Stimulated activated CD8-positive, alpha-beta memory T cell treated with anti-CD3 and anti-CD28 coated beads, Interleukin-4, amount 100 ng/mL, for 48 hours (primary cell): ENCODE data around the gene NKG7.
A peak's percentile ranks its signal among the peaks of the same experiment; 100 is the strongest.

Experiments used
- DNase-seq: peaks from one replicate; pipeline ENCODE4 v3.0.0-alpha.2; 2020

Gene NKG7

DNA sequence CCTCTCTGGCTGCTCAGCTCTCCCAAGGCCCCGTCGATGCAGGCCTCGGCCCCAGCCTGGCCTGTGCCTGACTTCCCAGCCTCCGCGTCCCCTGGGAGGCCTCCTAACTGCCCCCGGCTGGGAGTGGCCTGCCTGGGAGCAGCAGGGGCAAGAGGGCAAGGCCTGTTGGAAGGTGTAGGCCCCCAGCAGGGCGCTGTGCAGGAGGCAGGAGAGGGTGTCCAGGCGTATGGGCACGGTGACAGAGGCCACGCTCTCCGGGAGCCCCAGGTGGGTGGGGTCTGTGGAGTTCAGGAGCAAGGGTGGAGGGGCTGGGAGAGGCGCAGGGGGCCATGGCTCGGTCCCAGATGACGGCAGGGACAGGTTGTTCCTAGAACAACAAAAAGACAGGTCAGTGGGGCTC, 16.7 kb upstream of the NKG7 start:
- DNase-seq: no peak

DNA sequence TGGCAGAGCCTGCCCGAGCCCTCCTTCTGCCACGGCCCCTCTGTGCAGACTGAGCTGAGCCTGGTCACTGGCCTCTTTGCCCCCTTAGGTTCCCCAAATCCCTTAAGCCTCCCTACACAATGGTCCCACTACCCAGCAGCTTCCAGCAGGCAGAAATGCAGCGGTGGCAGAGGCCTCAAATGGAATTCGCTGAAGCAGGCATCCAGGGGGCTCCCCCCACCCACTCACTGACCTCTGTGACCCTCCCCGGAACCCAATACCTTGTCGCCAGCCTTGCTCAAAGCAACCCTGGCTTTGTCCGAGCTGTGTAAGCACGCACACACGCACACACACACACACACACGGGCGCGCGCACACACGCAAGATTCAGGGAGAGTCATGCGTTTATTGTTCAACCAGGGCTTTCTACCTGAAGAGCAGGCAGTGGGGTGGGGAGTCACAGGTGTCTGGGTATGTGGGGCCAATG, 15.5 kb upstream of the NKG7 start, which contains the start of gene LIM2:
LIM2 (minus strand) TSS at position 51 of the 466 bp plus-strand sequence. CDS start 531 bp downstream, outside the sequence.
- DNase-seq: no peak

DNA sequence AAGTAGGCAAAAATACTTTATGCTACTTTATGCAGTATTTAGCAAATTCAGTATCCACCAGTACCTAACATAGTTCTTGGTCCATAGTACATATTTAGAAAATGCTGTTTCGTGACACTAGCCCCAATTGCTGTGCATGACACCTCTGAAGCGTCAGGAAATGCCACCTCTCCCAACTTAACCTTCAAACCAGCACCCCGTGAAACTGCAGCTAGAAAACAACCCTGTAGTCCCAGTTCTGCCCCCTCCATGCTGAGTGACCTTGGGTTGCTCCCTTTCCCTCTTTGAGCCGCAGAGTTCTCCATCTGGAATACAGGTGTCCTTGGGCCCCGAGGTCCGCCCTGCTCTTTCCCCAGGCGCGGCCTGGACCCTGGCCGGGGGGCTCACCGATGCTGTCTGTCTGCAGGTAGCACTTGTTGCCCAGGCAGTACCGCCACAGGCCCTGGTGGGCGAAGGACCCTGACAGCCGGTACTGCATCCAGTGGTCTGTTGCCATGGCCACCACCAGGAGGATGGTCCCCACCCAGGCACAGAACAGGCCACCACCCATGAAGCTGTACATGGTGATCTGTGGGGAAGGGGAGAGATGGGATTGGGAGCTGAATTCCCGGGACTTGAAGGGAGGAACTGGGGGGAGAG, 14.5 kb upstream of the NKG7 start:
- DNase-seq: no peak

DNA sequence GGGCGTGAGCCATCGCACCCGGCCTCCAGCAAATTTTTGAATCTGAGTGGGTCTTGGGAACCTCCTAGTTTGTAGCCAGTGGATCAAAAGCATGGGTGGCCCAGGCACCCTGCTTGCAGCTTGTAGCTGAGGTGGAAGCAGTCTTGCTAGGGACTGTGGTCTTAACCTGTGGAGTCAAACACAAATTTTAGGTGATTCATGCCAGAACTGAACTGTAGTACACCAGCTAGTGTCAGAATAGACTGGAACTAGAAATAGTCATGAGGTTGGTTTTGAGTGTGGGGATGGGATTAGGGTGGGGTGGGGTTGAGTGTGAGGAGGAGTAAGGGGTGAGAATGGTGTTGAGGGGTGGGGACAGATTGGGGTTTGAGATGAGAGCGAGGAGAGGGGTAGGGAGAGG, 9.6 kb upstream of the NKG7 start:
- DNase-seq: no peak

DNA sequence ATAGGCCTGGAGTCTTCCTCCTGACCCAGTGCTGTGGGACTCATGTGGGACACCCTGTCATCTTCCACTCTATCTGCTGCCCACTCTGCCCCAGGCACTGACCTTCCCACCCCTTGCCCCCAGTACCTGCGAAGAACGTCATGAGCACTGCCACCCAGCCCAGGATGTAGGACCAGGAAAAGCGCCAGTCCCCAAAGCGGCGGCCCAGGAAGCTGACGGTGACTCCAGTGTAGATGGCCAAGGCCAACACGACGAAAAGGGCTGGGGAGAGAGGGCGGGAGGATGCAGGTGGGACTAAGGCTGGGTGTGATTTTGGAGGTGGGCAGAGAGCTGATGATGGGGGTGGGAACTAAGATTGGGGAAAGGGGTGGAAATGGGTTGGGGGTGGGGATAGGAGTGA, 7.9 kb upstream of the NKG7 start:
- no peak for DNase-seq

DNA sequence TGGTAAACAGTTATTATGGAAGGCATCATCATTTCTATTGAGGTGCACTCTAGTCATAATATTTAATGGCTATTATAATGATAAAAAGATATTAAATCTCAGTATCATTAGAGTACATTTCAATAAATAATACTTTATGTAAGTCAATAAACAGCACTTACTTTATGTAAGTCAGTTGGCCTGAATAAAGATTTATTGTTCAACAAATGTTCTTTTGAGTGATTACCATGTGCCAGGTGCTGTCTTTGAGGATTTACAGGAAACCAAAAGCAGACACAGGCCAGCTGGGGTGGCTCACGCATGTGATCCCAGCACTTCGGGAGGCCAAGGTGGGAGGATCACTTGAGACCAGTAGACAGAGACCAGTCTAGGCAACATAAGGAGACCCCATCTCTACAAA, 5.0 kb upstream of the NKG7 start:
- no peak for DNase-seq

DNA sequence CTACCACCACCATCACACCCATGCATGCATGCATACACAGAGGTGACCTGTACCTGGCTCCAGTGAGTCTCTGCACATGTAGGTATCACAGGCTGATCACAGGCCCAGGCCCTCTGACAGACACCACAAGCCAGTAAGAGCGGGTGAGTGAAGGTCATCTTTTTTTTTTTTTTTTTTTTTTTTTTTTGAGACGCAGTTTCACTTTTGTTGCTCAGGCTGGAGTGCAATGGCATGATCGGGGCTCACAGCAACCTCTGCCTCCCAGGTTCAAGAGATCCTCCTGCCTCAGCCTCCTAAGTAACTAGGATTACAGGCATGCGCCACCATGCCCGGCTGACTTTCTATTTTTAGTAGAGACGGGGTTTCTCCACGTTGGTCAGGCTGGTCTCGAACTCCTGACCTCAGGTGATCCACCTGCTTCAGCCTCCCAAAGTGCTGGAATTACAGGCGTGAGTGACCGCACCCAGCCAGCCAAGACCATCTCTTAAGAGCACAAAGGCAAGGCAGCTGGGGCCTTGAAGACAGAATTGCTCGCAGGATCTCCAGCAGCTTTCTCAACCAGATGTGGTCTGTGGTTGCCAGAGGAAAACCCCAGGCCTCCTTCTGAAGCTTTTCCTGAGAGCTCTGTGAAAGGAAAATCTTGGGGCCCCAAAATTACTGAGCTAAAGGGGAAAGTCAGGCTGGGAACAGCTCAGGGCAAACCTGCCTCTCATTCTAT, 3.2 kb upstream of the NKG7 start:
- peak; percentile 78 for DNase-seq

DNA sequence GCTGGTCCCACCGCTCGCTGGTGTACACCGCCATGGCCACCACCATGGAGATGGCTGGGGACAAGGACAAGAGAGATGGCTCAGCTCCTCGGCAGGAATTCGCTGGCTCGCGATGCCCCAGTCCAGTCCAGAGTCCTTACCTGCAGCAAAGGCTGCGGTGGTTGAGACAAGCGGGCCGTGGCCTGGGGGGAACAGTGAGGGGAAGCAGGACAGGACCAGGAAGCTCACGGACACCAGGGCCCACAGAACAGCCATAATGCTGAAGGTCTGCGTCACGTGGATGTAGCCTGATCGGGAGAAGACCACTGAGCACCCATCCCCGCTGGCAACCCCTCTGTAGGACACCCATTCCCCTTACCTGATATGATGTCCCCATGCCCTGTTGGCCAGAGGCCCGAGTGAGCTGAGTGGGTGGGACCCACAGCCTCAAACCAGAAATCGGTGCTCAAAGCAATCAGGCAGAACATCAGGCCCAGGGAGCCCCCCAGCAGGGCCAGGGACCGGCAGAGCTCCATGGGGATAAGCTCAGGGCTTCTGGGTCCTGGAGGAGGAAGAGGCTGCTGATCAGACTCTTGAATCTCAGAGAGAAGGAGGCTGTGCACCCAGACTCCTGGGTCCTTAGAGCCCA, 319 bp downstream of the NKG7 start:
- DNase-seq: peak; percentile 48

DNA sequence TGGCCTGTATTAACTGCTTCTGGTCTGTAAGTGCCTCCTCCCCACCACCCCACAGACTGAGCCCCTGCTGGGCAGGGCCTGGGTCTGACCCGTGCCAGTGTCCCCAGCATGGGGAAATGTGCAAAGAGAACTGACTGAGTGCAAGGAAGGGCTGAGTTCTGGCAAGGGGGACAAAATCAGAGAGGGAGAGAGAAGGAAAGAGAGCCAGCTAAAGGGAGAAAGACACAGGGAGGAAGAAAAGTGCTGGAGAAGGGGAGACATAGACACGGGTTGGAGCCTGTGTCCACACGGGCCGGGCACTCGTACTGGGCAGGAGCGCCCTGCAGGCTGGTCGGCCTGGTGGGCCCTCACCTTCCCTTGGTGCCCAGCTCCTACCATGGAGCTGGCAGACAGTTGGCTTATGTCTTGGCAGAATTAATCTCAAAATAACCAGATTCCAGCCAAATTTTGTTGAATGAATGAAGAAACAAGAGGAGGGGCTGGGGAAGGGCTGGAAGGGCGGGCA, 1.2 kb downstream of the NKG7 start:
- no peak for DNase-seq

DNA sequence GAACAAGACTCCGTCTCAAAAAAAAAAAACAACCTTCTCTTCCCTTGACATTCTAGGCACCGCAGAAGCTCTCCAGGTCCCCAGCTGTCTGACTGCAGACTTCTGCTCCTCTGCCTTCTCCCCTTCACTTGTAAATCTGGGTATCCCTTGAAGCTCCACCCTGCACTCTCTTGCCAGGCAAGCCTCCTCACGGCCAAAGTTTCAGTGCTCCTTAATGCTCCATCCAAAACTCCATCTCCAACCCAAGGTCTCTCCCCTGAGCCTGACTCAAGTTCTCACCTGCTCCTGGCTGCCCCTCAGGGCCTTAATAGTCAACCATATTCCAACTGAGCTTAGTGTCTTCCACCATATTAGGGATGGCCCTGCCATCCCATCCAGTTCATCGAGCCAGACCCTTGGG, 2.2 kb downstream of the NKG7 start:
- DNase-seq: no peak

DNA sequence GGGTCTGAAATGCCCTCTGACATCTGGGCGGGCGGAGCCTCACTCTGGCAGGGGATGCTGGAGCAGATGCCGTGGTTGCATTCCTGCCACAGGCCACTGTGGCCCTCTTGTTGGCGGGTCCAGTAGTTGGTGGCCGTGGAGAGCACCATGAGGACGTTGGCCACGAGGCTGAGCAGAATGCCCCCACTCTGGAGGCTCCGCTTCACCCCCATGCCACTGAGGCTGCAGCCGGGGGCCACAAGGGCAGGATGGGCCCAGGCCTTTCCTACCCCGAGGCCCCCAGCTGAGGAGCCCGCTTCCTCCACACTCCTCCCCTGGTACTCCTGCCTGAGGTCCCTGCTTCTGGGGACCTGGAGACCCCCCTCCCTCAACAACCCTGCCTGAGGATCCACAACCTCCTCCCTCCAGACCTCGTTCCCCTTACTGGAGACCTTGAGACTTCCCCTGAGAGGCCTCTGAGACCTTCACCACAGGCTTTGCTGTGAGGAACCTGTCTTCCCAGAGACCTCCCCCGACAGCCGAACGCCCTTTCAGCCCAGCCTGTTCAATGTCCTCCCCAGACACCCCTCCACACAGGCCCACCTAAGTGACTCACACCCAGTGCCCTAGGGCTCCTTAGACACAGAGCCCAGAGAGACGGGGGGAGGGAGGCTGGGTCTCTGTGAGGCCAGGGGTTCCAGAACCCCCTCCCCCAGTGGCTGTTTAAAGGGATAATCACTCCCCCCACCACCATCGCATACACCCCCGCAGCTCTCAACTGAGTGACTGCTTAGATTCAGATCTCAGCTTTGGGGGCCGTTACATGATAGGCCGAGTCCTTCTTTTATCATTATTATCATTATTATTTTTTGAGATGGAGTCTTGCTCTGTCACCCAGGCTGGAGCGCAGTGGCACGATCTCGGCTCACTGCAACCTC, 3.8 kb downstream of the NKG7 start, which contains the start of gene CLDND2:
CLDND2 (minus strand) TSS at position 638 of the 917 bp plus-strand sequence; CDS start at position 212, 426 bp downstream.
- peak; percentile 72 for DNase-seq

DNA sequence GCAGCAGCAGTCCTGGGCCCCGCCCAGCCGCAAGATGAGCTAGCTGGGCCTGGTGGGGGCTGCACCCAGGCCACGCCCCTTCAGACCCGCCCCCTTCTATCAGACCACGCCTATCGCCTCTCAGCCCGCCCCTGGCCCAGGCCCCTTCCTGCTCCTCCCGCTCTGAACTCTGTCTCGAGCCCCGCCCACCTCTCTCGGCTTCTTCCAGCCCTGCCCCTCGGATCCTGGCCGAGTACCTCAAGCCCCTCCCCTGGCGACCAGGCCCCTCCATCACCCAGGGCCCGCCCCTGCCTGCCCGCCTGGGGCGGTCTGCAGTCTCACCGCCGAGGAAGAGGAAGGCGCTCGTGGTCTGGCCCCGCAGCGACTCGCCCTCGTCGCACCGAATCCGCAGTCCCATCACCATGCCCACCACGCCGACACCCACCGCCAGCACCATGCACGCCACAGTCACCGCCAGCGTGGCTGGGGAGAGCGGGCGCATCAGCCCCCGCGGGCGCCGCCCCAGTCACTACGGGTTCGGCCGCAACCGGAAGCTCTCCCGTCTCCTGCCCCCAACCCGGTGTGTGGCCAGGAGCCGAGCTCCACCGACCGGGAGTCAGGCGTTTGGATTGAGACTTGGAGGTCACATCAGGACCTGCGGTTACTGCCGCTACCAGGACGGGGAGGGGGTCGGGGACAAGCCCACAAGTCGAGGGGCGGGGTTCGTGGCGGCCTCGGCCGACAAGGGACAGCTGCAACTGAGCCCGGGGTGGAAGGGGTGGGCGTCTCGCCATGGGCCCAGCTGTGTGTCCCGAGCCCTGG, 4.7 kb downstream of the NKG7 start:
- DNase-seq: peak; percentile 100

DNA sequence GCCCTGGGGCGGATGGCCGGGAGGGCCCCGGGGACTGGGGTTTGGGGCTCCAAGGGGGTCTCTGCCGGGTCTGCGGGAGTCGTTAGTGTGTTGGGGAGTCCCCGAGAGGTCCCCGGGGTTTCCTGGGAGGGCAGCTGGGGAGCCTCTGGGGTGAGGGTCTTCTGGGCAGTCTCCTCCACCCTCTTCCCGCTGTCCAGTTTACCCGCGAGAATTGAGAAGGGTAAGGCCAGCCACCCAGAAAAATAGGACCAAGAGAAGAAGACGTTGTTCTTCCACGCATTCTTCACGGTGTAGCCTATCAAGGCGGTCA, 5.2 kb downstream of the NKG7 start:
- no peak for DNase-seq

DNA sequence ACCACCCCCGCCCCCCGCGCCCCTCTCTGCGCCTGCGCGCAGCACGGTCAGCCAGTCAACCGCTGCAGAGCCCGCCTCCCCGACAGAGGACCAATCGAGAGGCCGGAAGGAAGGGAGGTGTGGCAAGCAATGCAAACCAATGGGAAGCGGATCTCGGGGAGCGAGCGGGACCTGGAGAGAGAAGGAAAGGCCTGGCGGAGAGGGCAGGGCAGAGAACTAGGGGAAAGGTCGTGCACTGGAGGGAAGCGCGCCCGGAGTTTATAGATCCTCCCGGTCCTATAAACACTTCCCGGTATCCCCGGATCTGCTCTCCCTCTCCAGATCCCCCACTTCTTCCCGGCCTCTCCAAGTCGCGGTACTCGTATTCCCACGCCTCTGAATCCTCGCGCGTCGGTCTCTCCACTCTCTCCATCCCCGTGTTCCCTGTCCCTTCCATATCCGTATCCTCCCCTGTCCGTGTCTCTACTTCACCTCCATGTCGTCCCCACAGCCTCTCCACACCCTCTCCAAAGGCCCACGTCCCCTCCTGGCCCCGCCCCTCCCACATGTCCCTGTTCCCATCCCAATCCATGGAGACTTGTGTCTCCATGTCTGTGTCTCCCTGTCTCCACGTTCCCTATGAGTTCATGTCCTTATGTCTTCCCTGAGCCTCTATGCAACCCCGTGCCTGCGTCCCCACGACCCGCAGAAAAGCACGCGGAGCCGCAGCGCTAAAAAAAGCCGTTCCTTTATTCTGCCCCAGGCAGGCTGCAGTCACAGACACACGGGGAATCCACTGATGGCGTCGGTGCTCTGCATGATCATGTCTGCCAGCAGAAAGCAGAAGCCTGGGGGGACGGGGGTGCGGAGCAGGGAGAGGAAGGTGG, 5.8 kb downstream of the NKG7 start:
- peak; percentile 96 for DNase-seq

DNA sequence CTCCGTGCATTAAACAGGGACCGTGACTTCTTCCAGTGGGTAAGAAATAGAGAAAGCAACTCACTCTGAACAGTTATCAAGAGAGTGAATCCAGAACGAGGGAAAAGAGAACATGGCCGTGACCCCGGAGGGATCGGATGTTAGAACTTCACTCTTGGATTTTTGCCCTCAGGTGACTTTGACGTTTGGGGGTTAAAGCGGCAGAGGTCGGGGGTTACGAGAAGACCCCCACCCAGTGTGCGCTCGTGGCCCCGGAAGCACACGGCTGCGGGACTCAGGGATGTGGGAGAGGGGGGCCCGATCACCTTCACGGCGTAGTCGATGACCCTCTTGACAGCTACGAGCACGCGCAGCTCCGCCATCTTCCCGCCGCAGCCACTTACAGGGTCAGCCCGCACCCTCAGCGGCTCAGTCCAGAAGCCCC, 6.5 kb downstream of the NKG7 start, which contains the start of gene ETFB:
ETFB (minus strand) TSS at position 424 of the 424 bp plus-strand sequence; CDS start at position 362, 62 bp downstream.
- DNase-seq: no peak

DNA sequence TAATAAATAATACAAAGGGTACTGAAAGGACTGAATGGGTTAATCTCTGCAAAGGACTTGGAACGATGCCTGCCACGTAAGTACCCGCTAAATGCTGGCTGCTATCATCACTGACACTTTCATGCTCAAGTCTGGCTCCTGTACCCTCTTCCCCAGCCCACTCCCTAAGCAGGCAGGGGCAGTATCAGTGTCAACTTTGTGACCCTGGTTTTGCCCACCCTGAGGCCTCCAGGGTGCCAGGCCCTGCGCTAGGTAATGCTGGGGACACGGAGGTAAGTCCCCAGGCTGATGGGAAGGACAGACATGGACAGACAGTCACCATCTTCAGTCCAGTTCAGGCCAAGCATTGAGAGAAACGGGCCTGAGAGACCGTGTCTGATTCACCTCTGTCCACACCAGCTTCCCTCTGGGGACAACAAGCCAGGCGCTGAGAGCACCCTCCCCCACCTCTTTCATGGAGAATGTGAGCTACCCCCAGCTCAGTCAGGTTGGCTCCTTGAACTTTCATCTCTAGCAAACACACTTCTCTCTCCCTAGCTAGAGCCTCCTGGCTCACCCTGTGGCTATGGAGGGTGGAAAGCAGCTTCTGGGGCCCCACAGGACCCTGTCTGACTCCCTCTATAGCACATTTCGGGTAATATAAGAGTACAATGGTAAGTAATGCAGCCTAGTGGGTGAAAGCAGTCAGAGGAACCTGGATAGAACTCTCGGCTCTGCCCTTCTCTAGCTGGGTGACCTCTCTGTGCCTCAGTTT, 7.1 kb downstream of the NKG7 start:
- peak; percentile 54 for DNase-seq

DNA sequence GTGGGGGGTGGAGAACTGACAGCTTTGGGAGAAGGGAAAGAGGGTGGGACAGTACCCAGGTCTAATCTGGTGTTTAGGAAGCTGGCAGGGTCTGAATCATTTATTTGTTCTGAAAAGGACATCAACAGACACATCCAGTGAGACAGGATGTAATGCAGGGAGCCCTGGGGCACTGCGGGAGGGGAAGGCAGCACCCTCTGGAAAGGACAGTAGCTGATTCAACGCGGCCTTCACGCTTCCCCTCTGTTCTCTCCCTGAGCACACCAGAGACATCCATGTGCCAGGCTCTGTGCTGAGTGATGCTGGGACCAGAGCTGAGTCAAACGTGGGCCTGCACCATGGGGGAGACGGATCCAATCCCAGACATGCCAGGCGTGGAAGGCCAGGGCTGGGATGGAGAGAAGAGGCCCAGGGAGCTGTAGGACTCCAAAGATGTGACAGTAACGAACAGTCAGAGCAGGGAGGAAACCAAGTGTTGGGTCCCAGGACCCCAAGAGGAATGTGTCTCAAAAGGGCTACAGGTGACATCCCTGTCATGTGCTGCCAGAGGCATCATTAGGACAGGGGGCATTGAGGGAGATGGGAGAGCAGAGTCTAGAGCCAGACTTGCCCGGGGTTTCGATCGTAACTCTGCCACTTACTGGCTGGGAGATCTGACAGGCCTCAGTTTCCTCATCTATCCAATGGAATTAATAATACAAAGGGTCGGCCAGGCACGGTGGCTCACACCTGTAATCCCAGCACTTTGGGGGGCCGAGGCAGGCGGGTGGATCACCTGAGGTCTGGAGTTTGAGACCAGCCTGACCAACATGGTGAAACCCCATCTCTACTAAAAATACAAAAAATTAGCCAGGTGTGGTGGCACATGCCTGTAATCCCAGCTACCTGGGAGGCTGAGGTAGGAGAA, 8.0 kb downstream of the NKG7 start:
- DNase-seq: no peak

DNA sequence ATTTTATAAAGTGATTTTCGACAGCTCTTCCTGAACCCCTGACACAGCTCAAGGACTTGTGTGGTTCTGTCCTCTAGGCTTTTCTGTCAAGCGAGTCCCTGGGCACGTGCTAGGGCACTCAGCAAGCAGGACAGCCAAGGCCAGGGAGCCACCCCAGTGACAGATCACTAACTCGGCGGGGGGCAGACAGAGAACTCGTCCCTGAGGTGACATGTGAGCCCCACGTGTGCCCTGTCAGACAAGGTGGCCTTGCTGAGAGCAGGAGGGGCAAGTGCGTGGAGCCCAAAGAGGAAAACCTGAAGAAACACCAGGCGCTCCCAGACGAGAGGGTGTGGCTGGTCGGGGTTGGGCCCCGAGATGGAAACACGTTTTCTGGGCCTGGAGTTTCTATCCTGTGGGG, 11.2 kb downstream of the NKG7 start:
- DNase-seq: no peak

DNA sequence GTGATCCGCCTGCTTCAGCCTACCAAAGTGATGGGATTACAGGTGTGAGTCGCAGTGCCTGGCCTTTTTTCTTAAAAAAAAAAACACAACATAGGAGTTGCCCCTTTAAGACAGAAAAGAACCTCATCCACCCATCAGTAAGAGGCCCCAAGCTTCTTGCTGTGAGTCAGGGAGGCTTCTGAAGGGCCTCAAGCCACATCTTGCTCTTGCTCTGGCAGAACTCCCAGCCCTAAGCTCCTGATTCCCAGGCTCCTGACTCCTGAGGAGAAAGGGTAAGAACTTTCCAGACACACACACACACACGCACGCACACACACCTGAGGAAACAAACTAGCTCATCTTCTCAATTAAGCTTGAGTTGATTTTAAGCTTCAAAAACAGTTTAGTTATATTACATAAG, 13.2 kb downstream of the NKG7 start:
- no peak for DNase-seq
